Ovary (tissue), 9 donors: Measurements from ENCODE around the gene SERPING1. TPM values are rescaled to one million over a fixed set of nuclear protein-coding genes. Genes with fewer than 3 reads are reported as not detected.

Experiments
- DNase-seq, 5 donors: peaks; one replicate each; pipeline ENCODE4 v3.0.0-alpha.2; 2019 to 2020
- H3K27ac ChIP-seq, 2 donors: fragments of 200-600 bp; one replicate each; pipeline versions ENCODE4 v1.5.1 to v1.8.0; 2019 to 2022
- H3K27me3 ChIP-seq: fragments of 200-600 bp; one replicate; pipeline ENCODE4 v1.8.0; 2022
- H3K36me3 ChIP-seq: fragments of 200-600 bp; sonication (generic); one replicate; pipeline ENCODE4 v1.5.1; 2019
- H3K4me1 ChIP-seq: one replicate; pipeline ENCODE4 v1.8.1; 2013; ENCODE audit warnings: mild to moderate bottlenecking, moderate library complexity; ENCODE audit not compliant: insufficient read depth
- H3K4me3 ChIP-seq: fragments of 200-600 bp; sonication (generic); one replicate; pipeline ENCODE4 v1.5.1; 2017
- H3K9me3 ChIP-seq, 2 donors: fragments of 200-600 bp in 1 of 2; sonication (generic) in 1 of 2; one replicate each; pipeline versions ENCODE4 v1.5.1 to v1.8.1; 2013 to 2019; ENCODE audit warnings: mild to moderate bottlenecking in 1 of 2, moderate library complexity in 1 of 2
- EP300 ChIP-seq: sonication (generic); formaldehyde crosslinking; IDR thresholded peaks from one replicate; pipeline ENCODE4 v1.6.1; 2017; ENCODE audit warnings: antibody characterized with exemption
- POLR2A ChIP-seq: fragments of 450-650 bp; IDR thresholded peaks from one replicate; pipeline ENCODE4 v1.6.1; 2017; ENCODE audit warnings: antibody characterized with exemption, mild to moderate bottlenecking, moderate library complexity
- WGBS, 3 donors: extraction: QIAGEN DNeasy Blood & Tissue Kit in 1 of 3; methylation state at CpG; one replicate each; pipeline versions ENCODE4 v1.1.5 to v1.1.7; 2013 to 2017; 5-methylcytosine and 5-hydroxymethylcytosine counted together
- intact Hi-C, 4 donors: fragments of 100-400 bp; cut with DNase I; formaldehyde crosslinking; loops; one replicate each; pipeline versions ENCODE4 v1.11.0 to v1.15.1; 2022 to 2023
- polyA plus RNA-seq, 2 donors: library from polyadenylated mRNA; stranded (reverse); fragments of 200-250 nt in 1 of 2; fragments of 350-450 nt in 1 of 2; fragmentation: Illumina TruSeq in 1 of 2; extraction: RNeasy Lipid Tissue Mini Kit (QIAGEN cat#74804) in 1 of 2; gene quantifications; one replicate each; pipeline ENCODE4 v1.2.3, GENCODE V29; 2013 to 2014
- total RNA-seq, 7 donors: library from RNA; depleted of rRNA in 2 of 7; stranded (reverse); fragments of >200 nt in 2 of 7; fragmentation: NEBNext Ultra II Directional in 3 of 7; extraction: Animal tissue kit (Norgen Biotek cat#: 25700) in 3 of 7; gene quantifications; one replicate each; pipeline versions ENCODE4 v1.1.0 to v1.2.4, GENCODE V29; 2016 to 2023
- TF ChIP-seq, protein P1 (sequence below), 3 donors: fragments of 450-650 bp in 2 of 3; fragments of 200-600 bp in 1 of 3; IDR thresholded peaks; one replicate each; pipeline versions ENCODE4 v1.5.1 to v1.8.0; 2016 to 2022; ENCODE audit warnings: antibody characterized with exemption in 3 of 3, mild to moderate bottlenecking in 1 of 3
- donor health status: DM: no; HTN: no; CAD: no; lungs with moderate emphysema.
- donor health status: DM: no; HTN: no; CAD: no.
- donor health status: Bipolar disorder and iron deficiency.
- donor health status: DM: yes; HTN: yes; CAD: no.
- donor health status: DM: no; HTN: no; CAD: no.
- donor health status: DM: yes; HTN: yes; CAD: no.

Gene SERPING1
- total and polyA plus RNA-seq, 9 donors, result 454 to 2,358 (median 729) TPM

- H3K9me3 ChIP-seq, result no peaks in the 10 kb centered on the region
- TF ChIP-seq, protein P1, sequence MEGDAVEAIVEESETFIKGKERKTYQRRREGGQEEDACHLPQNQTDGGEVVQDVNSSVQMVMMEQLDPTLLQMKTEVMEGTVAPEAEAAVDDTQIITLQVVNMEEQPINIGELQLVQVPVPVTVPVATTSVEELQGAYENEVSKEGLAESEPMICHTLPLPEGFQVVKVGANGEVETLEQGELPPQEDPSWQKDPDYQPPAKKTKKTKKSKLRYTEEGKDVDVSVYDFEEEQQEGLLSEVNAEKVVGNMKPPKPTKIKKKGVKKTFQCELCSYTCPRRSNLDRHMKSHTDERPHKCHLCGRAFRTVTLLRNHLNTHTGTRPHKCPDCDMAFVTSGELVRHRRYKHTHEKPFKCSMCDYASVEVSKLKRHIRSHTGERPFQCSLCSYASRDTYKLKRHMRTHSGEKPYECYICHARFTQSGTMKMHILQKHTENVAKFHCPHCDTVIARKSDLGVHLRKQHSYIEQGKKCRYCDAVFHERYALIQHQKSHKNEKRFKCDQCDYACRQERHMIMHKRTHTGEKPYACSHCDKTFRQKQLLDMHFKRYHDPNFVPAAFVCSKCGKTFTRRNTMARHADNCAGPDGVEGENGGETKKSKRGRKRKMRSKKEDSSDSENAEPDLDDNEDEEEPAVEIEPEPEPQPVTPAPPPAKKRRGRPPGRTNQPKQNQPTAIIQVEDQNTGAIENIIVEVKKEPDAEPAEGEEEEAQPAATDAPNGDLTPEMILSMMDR (IDR thresholded peaks at IDR 0.05), result no peak
- TF ChIP-seq POLR2A (peak; percentile 51), EP300 (no peak)
- H3K27ac ChIP-seq, result peak overlapping the region; percentile 68 to 76
- intact Hi-C loops, result no loop called here
- 0 to 1% (median 1%) methylated on average over 47 of the region's 47 CpGs for WGBS, 3 donors
- H3K4me3 ChIP-seq, result peak overlapping the region; percentile 95
- H3K36me3 ChIP-seq, result no peaks in the 10 kb centered on the region
- peaks cover 16% of the 10 kb centered on the region for H3K4me1 ChIP-seq
- no peaks in the 10 kb centered on the region for H3K27me3 ChIP-seq
- peak; percentile 79 to 85 (median 83) for DNase-seq
These were observed 40.7 kb downstream of the SERPING1 start for GRCh38 chr11:57638005-57638781.

- Histone ChIP-seq H3K4me1 (peaks cover 16% of the 10 kb centered on the region), H3K4me3 (peak overlapping the region; percentile 95), H3K27me3 (no peaks in the 10 kb centered on the region), H3K27ac (peak overlapping the region in 1 of 2 donors; percentile 68), H3K36me3 (no peaks in the 10 kb centered on the region), H3K9me3 (no peaks in the 10 kb centered on the region)
- peak in 3 of 5 donors; percentile 40 to 49 (median 46) for DNase-seq
- TF ChIP-seq POLR2A (no peak), EP300 (no peak)
- TF ChIP-seq, protein P1 (IDR thresholded peaks at IDR 0.05), result no peak
- 0 to 1% (median 1%) methylated on average over 19 of the region's 19 CpGs for WGBS, 3 donors
- intact Hi-C loops, result no loop called here
These were observed 41.4 kb downstream of the SERPING1 start for GRCh38 chr11:57638811-57639320.

DNA sequence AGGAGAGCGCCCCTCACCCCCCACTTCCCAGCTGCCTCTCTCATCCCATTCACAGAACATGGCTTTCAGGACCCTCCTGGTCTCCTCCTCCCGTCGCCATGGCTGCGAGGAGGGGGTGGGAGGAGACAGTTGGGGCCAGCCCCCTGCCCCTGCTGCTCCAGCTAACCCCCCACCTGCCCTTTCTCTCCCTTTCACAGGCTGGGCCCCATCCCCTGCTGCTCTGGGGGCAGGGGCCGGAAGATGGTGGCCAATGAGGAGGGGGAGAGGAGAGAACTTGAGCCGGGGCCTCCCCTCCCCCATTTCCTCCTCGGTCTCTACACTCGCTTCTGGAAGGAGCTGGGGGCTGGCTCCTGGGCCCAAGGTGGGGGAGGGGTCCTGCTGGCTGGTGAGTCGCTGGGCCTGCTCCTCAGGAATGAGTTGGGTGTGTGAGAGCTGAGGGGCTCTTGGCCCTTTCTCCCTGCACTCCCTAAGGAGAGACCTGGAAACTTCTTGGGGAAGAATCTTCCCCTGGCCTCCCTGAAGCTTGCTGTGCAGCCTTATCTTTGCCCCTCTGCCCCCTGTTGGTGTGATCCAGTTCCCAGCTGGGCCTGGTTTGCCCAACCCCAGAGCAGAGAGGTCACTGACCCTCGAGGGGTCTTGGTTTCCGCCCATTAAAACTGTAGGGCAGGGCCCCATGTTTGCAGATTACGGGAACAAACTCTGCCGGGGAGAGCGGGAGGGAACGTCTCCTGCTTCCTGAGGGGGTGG lies 42.0 kb downstream of the SERPING1 start:
- DNase-seq, result peak in 3 of 5 donors; percentile 45 to 69 (median 55)
- peak overlapping the region in 1 of 2 donors; percentile 32 for H3K27ac ChIP-seq
- H3K9me3 ChIP-seq, result no peaks in the 10 kb centered on the region
- H3K36me3 ChIP-seq, result no peaks in the 10 kb centered on the region
- no peaks in the 10 kb centered on the region for H3K27me3 ChIP-seq
- intact Hi-C loops, result loop anchor here (2.0 to 10.0 kb wide), 5 partner anchors 71 to 315 kb away; partner anchors contain the start of genes UBE2L6 (in 3 of the 4) and TNKS1BP1 (in 1 of the 4)
- TF ChIP-seq, protein P1 (IDR thresholded peaks at IDR 0.05), result no peak
- peak; percentile 10 for TF ChIP-seq POLR2A
- H3K4me1 ChIP-seq, result peaks cover 16% of the 10 kb centered on the region
- H3K4me3 ChIP-seq, result peak overlapping the region; percentile 95
- WGBS, 3 donors, result 1 to 5% (median 2%) methylated on average over 15 of the region's 15 CpGs

DNA sequence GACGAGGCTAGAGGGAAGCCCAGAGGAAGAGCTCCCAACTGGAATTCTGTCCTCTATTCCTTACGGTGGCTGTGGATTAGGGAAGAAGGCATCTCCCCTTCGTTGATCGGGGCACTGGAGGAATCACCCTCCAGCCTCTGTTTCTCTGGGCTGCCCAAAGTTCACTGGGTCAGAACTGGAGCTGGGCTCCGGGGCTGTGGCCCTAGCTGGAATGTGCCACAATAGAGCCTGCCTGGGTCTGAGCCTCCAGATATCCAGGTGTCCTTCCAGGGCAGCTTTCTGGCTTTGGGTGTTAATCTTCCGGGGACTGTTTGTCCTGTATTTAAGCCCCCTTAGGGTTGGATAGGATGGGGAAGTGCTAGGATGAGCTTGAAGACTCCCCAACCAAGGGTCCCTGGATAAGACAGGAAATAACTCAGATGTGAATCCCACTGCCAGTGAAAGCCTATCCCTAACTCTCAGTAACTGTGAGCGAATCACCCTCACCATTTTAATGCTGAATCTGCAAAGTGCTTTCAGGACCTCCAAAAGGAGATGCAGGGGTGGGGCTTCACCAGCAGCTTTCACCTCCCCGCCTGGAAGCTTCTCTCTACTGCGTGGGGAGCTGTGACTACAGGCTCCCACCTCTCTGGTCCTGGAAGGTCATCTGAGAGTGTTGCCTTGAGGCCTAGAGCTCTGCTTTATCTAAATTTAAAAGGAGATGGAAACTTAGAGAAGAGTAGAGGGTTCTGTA lies 42.7 kb downstream of the SERPING1 start:
- TF ChIP-seq, protein P1 (IDR thresholded peaks at IDR 0.05), result no peak
- TF ChIP-seq POLR2A, result no peak
- TF ChIP-seq EP300, result no peak
- no peaks in the 10 kb centered on the region for H3K9me3 ChIP-seq
- peaks cover 18% of the 10 kb centered on the region for H3K4me1 ChIP-seq
- no peak overlapping the region for H3K27ac ChIP-seq
- H3K4me3 ChIP-seq, result peak overlapping the region; percentile 95
- DNase-seq, result no peak
- 27 to 32% (median 27%) methylated on average over 8 to 9 of the region's 9 CpGs for WGBS, 3 donors
- intact Hi-C loops, result loop anchor here (2.0 to 10.0 kb wide), 5 partner anchors 71 to 315 kb away; partner anchors contain the start of genes UBE2L6 (in 3 of the 4) and TNKS1BP1 (in 1 of the 4)
- no peaks in the 10 kb centered on the region for H3K27me3 ChIP-seq
- no peaks in the 10 kb centered on the region for H3K36me3 ChIP-seq
